HepG2 (cell line): Measurements from ENCODE around the gene TRMT1. TPM values are rescaled to one million over a fixed set of nuclear protein-coding genes. Genes with fewer than 3 reads are reported as not detected.

Source experiments
- ATAC-seq: fragments of 200-7000 bp; cut with Tn5 transposase; 3 replicates; pipeline ENCODE4 v1.9.1; 2020; ENCODE audit warnings: mild to moderate bottlenecking, moderate library complexity
- BruUV-seq: library from RNA; stranded (reverse); fragments of 400-500 nt; replicated peaks from 2 replicates; lab custom pipeline; 2021; lab: Mats Ljungman, UMichigan
- CTCF ChIA-PET: fragments of 300-600 bp; formaldehyde crosslinking; extraction: SDS; loops from one replicate; lab custom pipeline; 2021; ENCODE audit warnings: low total read pairs, inconsistent platforms, low intra/inter-chr PET ratio; lab: Yijun Ruan, JAX
- POLR2A ChIA-PET: fragments of 350-600 bp; sonication (Branson Sonifier 250); formaldehyde crosslinking; loops from one replicate; lab custom pipeline; 2020; ENCODE audit warnings: antibody characterized with exemption, inconsistent platforms; lab: Yijun Ruan, JAX
- DNase-seq: peaks from one replicate; pipeline ENCODE4 v3.0.0-alpha.2; 2015; ENCODE audit warnings: low spot score
- FAIRE-seq: peaks from 3 replicates; lab custom pipeline; 2011; peaks lifted over from hg19 to GRCh38; lab: Jason Lieb, UNC
- H2AFZ ChIP-seq: one replicate; pipeline ENCODE4 v1.6.1; 2011; ENCODE audit warnings: low read length, inconsistent platforms
- H3K27ac ChIP-seq: fragments of 300-600 bp; 3 replicates; pipeline ENCODE4 v1.8.0; 2011; ENCODE audit warnings: mixed run types, mild to moderate bottlenecking, mixed read lengths, low read length, inconsistent platforms; ENCODE audit not compliant: insufficient read depth; ENCODE audit errors: extremely low read length
- H3K27me3 ChIP-seq, 2 experiments: fragments of 200-600 bp in 1 of 2; 2 replicates in 1 of 2; 3 replicates in 1 of 2; pipeline versions ENCODE4 v1.6.0 to v1.8.0; 2011; ENCODE audit warnings: low read length in 2 of 2, mild to moderate bottlenecking in 2 of 2, moderate library complexity in 2 of 2, inconsistent platforms in 1 of 2; ENCODE audit not compliant: insufficient read depth in 2 of 2, control insufficient read depth in 1 of 2
- H3K36me3 ChIP-seq, 2 experiments: fragments of 200-600 bp in 1 of 2; replicated peaks in 1 of 2; 2 replicates in 1 of 2; 3 replicates in 1 of 2; pipeline versions ENCODE4 v1.5.1 to v1.8.0; 2011; ENCODE audit warnings: low read length in 2 of 2, inconsistent platforms in 1 of 2; ENCODE audit not compliant: insufficient read depth in 2 of 2, control insufficient read depth in 1 of 2
- H3K4me1 ChIP-seq: 2 replicates; pipeline ENCODE4 v1.5.1; 2012; ENCODE audit warnings: low read length, inconsistent platforms; ENCODE audit not compliant: insufficient read depth
- H3K4me2 ChIP-seq: 2 replicates; pipeline ENCODE4 v1.6.0; 2011; ENCODE audit warnings: low read depth, low read length, inconsistent platforms
- H3K4me3 ChIP-seq, 3 experiments: fragments of 200-600 bp in 1 of 3; sonication (generic), shearing (Covaris generic) in 1 of 3; replicated peaks in 1 of 3; 2 replicates each; pipeline ENCODE4 v1.5.1; 2011 to 2016; ENCODE audit warnings: low read length in 3 of 3, inconsistent platforms in 2 of 3, low read depth in 2 of 3, mild to moderate bottlenecking in 2 of 3, control low read depth in 1 of 3, mixed read lengths in 1 of 3; ENCODE audit not compliant: insufficient read depth in 1 of 3
- H3K79me2 ChIP-seq: one replicate; pipeline ENCODE4 v1.6.1; 2011; ENCODE audit warnings: low read length, inconsistent platforms; ENCODE audit not compliant: insufficient read depth
- H3K9ac ChIP-seq: 2 replicates; pipeline ENCODE4 v1.6.0; 2011; ENCODE audit warnings: mild to moderate bottlenecking, low read depth, low read length, inconsistent platforms; ENCODE audit not compliant: insufficient read depth
- H3K9me3 ChIP-seq: 2 replicates; pipeline ENCODE4 v1.5.1; 2012; ENCODE audit warnings: mild to moderate bottlenecking, low read length
- H4K20me1 ChIP-seq: 2 replicates; pipeline ENCODE4 v1.6.0; 2011; ENCODE audit warnings: inconsistent platforms, mild to moderate bottlenecking, low read length, moderate library complexity; ENCODE audit not compliant: insufficient read depth
- ARNT ChIP-seq: fragments of 450-650 bp; IDR thresholded peaks from 2 replicates; pipeline ENCODE4 v1.6.1; 2017
- JUN ChIP-seq: sonication (generic); formaldehyde crosslinking; IDR thresholded peaks from 2 replicates; pipeline ENCODE4 v1.4.0; 2020; ENCODE audit warnings: mild to moderate bottlenecking, missing genetic modification reagents
- SMC3 ChIP-seq: IDR thresholded peaks from 2 replicates; pipeline ENCODE4 v1.6.1; 2011; ENCODE audit warnings: low read length, improper control_type of control experiment
- SOX13 ChIP-seq, 3 experiments: fragments of 450-650 bp in 1 of 3; sonication (generic) in 1 of 3; formaldehyde crosslinking in 1 of 3; IDR thresholded peaks in 2 of 3; conservative IDR thresholded peaks in 1 of 3; 2 replicates each; pipeline versions ENCODE4 v1.5.0 to v1.6.1; 2016 to 2020; ENCODE audit warnings: antibody characterized with exemption in 1 of 3, mild to moderate bottlenecking in 1 of 3, missing compliant biosample characterization in 1 of 3, missing genetic modification reagents in 1 of 3, moderate library complexity in 1 of 3
- ZNF83 ChIP-seq: sonication (generic); formaldehyde crosslinking; IDR thresholded peaks from 2 replicates; pipeline ENCODE4 v1.4.0; 2020; ENCODE audit warnings: missing genetic modification reagents, mild to moderate bottlenecking, borderline replicate concordance
- WGBS: methylation state at CpG from one replicate; pipeline ENCODE4 v1.1.6; 2017; ENCODE audit warnings: low lambda C conversion rate; 5-methylcytosine and 5-hydroxymethylcytosine counted together
- in situ Hi-C: cut with HindIII; loops from 2 replicates; pipeline ENCODE4 v1.10.0; 2017; ENCODE audit warnings: low pct_unique_long_range_greater_than_20kb; ENCODE audit not compliant: extremely low pct_ligation_motif_present
- intact Hi-C: fragments of 100-400 bp; cut with micrococcal nuclease; formaldehyde crosslinking; loops from one replicate; pipeline ENCODE4 v1.10.0; 2022; ENCODE audit not compliant: unreplicated experiment
- polyA plus RNA-seq, 8 experiments: library from polyadenylated mRNA; depleted of rRNA in 3 of 8; stranded (reverse) in 7 of 8; unstranded in 1 of 8; fragments of >200 nt; fragmentation: Illumina TruSeq in 4 of 8; extraction: Trizol in 4 of 8; gene quantifications; 2 replicates each; pipeline versions ENCODE4 v1.2.1 to v1.2.3, GENCODE V29; 2011 to 2016; ENCODE audit warnings: low read depth in 4 of 8, missing spikeins in 1 of 8, mixed read lengths in 1 of 8; ENCODE audit not compliant: insufficient read depth in 1 of 8
- total RNA-seq, 5 experiments: library from RNA; depleted of rRNA; stranded (reverse); fragments of >200 nt; fragmentation: Illumina TruSeq; extraction: Trizol; gene quantifications; 2 replicates each; pipeline ENCODE4 v1.2.3, GENCODE V29; 2016; ENCODE audit warnings: low read depth in 1 of 5
- TF ChIP-seq, protein P1 (sequence below): sonication (generic); formaldehyde crosslinking; IDR thresholded peaks from 2 replicates; pipeline ENCODE4 v1.4.0; 2020; ENCODE audit warnings: mild to moderate bottlenecking, missing genetic modification reagents
- TF ChIP-seq, protein P2 (sequence below): sonication (generic); formaldehyde crosslinking; IDR thresholded peaks from 2 replicates; pipeline ENCODE4 v1.8.0; 2022; ENCODE audit warnings: missing genetic modification reagents, mild to moderate bottlenecking, moderate library complexity, borderline replicate concordance
- TF ChIP-seq, protein P3 (sequence below): sonication (generic); formaldehyde crosslinking; IDR thresholded peaks from 2 replicates; pipeline ENCODE4 v1.5.1; 2020; ENCODE audit warnings: mild to moderate bottlenecking, missing genetic modification reagents, borderline replicate concordance
- TF ChIP-seq, protein P4 (sequence below): sonication (generic); formaldehyde crosslinking; IDR thresholded peaks from 2 replicates; pipeline ENCODE4 v1.5.1; 2020; ENCODE audit warnings: mild to moderate bottlenecking, missing genetic modification reagents, moderate library complexity

The TRMT1 gene
- total and polyA plus RNA-seq, 2 of the 13 experiments (the other 11 are each of a cell fraction or from before 2014, with no cell fraction given): 35.5 to 44.1 TPM

DNA sequence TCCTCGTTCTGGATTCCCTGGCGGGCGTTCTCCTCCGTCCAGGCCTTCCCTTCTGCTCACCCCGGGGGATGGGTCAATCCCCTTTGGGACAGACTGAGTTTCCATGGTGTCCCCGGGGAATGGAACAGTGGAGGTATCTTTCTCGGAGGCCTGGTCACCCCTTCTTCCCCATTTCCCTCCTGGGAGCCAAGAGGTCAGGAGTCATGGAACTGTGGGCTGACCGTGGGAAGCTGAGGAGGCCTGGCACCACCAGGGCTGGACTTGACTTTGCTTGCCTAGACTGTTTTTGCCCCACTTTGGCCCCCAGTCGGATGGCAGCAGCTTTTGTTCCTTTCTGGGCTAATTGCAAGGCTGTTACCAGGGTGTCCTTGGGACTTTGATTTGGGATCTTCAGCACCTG, 3.5 kb upstream of the TRMT1 start:
- Histone ChIP-seq H3K27ac (peak overlapping the region; percentile 91), H3K36me3 (peaks cover 7 to 32% of the 10 kb centered on the region in 2 experiments; a peak in 4 of 5 replicates), H3K9me3 (no peaks in the 10 kb centered on the region), H4K20me1 (peaks cover 22% of the 10 kb centered on the region), H3K9ac (peak overlapping the region; percentile 99; the same call in 1 of the 2 replicates), H3K4me3 (no peak overlapping the region; a peak in 1 of 6 replicates), H3K27me3 (no peaks in the 10 kb centered on the region; a peak in 1 of 5 replicates), H2AFZ (no peak overlapping the region), H3K79me2 (peaks cover 74% of the 10 kb centered on the region), H3K4me2 (peak overlapping the region; percentile 85; the same call in 1 of the 2 replicates), H3K4me1 (peaks cover 37% of the 10 kb centered on the region)
- BruUV-seq: no TSS peak
- 89% methylated on average over 8 of the region's 9 CpGs for WGBS
- in situ Hi-C loops (no loop called here), intact Hi-C loops (no loop called here)
- CTCF ChIA-PET: no interaction called here
- no peak for TF ChIP-seq SOX13 (IDR thresholded peaks at IDR 0.05)
- TF ChIP-seq SOX13 (CRISPR knock-in tag; conservative IDR thresholded peaks at IDR 0.05 in 1 of 2, IDR thresholded peaks at IDR 0.05 in 1 of 2): no peak
- TF ChIP-seq, protein P1, sequence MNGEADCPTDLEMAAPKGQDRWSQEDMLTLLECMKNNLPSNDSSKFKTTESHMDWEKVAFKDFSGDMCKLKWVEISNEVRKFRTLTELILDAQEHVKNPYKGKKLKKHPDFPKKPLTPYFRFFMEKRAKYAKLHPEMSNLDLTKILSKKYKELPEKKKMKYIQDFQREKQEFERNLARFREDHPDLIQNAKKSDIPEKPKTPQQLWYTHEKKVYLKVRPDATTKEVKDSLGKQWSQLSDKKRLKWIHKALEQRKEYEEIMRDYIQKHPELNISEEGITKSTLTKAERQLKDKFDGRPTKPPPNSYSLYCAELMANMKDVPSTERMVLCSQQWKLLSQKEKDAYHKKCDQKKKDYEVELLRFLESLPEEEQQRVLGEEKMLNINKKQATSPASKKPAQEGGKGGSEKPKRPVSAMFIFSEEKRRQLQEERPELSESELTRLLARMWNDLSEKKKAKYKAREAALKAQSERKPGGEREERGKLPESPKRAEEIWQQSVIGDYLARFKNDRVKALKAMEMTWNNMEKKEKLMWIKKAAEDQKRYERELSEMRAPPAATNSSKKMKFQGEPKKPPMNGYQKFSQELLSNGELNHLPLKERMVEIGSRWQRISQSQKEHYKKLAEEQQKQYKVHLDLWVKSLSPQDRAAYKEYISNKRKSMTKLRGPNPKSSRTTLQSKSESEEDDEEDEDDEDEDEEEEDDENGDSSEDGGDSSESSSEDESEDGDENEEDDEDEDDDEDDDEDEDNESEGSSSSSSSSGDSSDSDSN (CRISPR knock-in tag): no peak
- no peak for TF ChIP-seq ARNT
- TF ChIP-seq, protein P2, sequence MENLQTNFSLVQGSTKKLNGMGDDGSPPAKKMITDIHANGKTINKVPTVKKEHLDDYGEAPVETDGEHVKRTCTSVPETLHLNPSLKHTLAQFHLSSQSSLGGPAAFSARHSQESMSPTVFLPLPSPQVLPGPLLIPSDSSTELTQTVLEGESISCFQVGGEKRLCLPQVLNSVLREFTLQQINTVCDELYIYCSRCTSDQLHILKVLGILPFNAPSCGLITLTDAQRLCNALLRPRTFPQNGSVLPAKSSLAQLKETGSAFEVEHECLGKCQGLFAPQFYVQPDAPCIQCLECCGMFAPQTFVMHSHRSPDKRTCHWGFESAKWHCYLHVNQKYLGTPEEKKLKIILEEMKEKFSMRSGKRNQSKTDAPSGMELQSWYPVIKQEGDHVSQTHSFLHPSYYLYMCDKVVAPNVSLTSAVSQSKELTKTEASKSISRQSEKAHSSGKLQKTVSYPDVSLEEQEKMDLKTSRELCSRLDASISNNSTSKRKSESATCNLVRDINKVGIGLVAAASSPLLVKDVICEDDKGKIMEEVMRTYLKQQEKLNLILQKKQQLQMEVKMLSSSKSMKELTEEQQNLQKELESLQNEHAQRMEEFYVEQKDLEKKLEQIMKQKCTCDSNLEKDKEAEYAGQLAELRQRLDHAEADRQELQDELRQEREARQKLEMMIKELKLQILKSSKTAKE (CRISPR knock-in tag): no peak
- TF ChIP-seq JUN (CRISPR knock-in tag): no peak
- TF ChIP-seq ZNF83 (CRISPR knock-in tag): no peak
- TF ChIP-seq, protein P3, sequence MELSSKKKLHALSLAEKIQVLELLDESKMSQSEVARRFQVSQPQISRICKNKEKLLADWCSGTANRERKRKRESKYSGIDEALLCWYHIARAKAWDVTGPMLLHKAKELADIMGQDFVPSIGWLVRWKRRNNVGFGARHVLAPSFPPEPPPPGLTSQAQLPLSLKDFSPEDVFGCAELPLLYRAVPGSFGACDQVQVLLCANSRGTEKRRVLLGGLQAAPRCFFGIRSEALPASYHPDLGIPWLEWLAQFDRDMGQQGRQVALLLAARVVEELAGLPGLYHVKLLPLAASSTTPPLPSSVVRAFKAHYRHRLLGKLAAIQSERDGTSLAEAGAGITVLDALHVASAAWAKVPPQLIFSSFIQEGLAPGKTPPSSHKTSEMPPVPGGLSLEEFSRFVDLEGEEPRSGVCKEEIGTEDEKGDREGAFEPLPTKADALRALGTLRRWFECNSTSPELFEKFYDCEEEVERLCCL (CRISPR knock-in tag): no peak
- TF ChIP-seq SMC3: no peak
- TF ChIP-seq, protein P4, sequence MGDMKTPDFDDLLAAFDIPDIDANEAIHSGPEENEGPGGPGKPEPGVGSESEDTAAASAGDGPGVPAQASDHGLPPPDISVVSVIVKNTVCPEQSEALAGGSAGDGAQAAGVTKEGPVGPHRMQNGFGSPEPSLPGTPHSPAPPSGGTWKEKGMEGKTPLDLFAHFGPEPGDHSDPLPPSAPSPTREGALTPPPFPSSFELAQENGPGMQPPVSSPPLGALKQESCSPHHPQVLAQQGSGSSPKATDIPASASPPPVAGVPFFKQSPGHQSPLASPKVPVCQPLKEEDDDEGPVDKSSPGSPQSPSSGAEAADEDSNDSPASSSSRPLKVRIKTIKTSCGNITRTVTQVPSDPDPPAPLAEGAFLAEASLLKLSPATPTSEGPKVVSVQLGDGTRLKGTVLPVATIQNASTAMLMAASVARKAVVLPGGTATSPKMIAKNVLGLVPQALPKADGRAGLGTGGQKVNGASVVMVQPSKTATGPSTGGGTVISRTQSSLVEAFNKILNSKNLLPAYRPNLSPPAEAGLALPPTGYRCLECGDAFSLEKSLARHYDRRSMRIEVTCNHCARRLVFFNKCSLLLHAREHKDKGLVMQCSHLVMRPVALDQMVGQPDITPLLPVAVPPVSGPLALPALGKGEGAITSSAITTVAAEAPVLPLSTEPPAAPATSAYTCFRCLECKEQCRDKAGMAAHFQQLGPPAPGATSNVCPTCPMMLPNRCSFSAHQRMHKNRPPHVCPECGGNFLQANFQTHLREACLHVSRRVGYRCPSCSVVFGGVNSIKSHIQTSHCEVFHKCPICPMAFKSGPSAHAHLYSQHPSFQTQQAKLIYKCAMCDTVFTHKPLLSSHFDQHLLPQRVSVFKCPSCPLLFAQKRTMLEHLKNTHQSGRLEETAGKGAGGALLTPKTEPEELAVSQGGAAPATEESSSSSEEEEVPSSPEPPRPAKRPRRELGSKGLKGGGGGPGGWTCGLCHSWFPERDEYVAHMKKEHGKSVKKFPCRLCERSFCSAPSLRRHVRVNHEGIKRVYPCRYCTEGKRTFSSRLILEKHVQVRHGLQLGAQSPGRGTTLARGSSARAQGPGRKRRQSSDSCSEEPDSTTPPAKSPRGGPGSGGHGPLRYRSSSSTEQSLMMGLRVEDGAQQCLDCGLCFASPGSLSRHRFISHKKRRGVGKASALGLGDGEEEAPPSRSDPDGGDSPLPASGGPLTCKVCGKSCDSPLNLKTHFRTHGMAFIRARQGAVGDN: no peak
- POLR2A ChIA-PET: interaction anchor here (1.0 to 2.5 kb wide), 4 partner anchors 9 to 33 kb away, joined by 3 to 20 read pairs (median 7); partner anchors contain the start of genes IER2 and STX10
- no peak for DNase-seq
- no peak for FAIRE-seq
- ATAC-seq: no peak
